Endothelial cell of umbilical vein (primary cell): ENCODE measurements around the gene SNX3. TPM values are rescaled to one million over a fixed set of nuclear protein-coding genes. Genes with fewer than 3 reads are reported as not detected.

Experiments
- BruUV-seq: library from RNA; stranded (reverse); fragments of 400-500 nt; replicated peaks from 2 replicates; lab custom pipeline; 2021; lab: Mats Ljungman, UMichigan
- CTCF ChIA-PET: fragments of 300-600, 350-600 bp; sonication (Branson Sonifier 250); formaldehyde crosslinking; loops from one replicate; lab custom pipeline; 2021; ENCODE audit warnings: antibody characterized with exemption, inconsistent platforms; lab: Charles Lee
- POLR2A ChIA-PET: fragments of 300-600, 350-600 bp; sonication (Branson Sonifier 250); formaldehyde crosslinking; loops from one replicate; lab custom pipeline; 2021; ENCODE audit warnings: antibody characterized with exemption, inconsistent platforms; lab: Charles Lee
- DNase-seq: peaks from one replicate; pipeline ENCODE4 v3.0.0-alpha.2; 2011; ENCODE audit warnings: low read depth, low spot score
- FAIRE-seq: peaks from 2 replicates; lab custom pipeline; 2011; peaks lifted over from hg19 to GRCh38; lab: Jason Lieb, UNC
- H2AFZ ChIP-seq: 2 replicates; pipeline ENCODE4 v1.6.0; 2012; ENCODE audit warnings: low read depth, low read length, control low read depth, inconsistent platforms
- H3K27ac ChIP-seq: 2 replicates; pipeline ENCODE4 v1.5.1; 2011; ENCODE audit warnings: low read depth, mild to moderate bottlenecking, control low read depth, low read length, moderate library complexity; ENCODE audit not compliant: insufficient read depth
- H3K27me3 ChIP-seq, 2 experiments: 2 replicates each; pipeline versions ENCODE4 v1.6.0 to v1.6.1; 2011; ENCODE audit warnings: low read length in 2 of 2, mixed read lengths in 1 of 2; ENCODE audit not compliant: control insufficient read depth in 2 of 2, insufficient read depth in 2 of 2
- H3K36me3 ChIP-seq, 2 experiments: 2 replicates in 1 of 2; 3 replicates in 1 of 2; pipeline ENCODE4 v1.5.1; 2011; ENCODE audit warnings: low read length in 2 of 2, mild to moderate bottlenecking in 1 of 2, moderate library complexity in 1 of 2; ENCODE audit not compliant: control insufficient read depth in 2 of 2, insufficient read depth in 2 of 2; ENCODE audit errors: extremely low read depth in 1 of 2
- H3K4me1 ChIP-seq: 3 replicates; pipeline ENCODE4 v1.5.1; 2011; ENCODE audit warnings: mild to moderate bottlenecking, low read length; ENCODE audit not compliant: control insufficient read depth, insufficient read depth; ENCODE audit errors: extremely low read depth
- H3K4me2 ChIP-seq: 2 replicates; pipeline ENCODE4 v1.6.1; 2011; ENCODE audit warnings: low read length, control low read depth, mixed read lengths; ENCODE audit not compliant: insufficient read depth
- H3K4me3 ChIP-seq, 3 experiments: fragments of 200-600 bp in 1 of 3; sonication (generic), shearing (Covaris generic) in 1 of 3; replicated peaks in 1 of 3; 2 replicates each; pipeline ENCODE4 v1.5.1; 2011 to 2016; ENCODE audit warnings: control low read depth in 3 of 3, low read length in 3 of 3, mild to moderate bottlenecking in 2 of 3, inconsistent platforms in 1 of 3, low read depth in 1 of 3, moderate library complexity in 1 of 3; ENCODE audit not compliant: insufficient read depth in 1 of 3
- H3K79me2 ChIP-seq: 2 replicates; pipeline ENCODE4 v1.6.0; 2012; ENCODE audit warnings: low read length, inconsistent platforms; ENCODE audit not compliant: control insufficient read depth, insufficient read depth
- H3K9ac ChIP-seq: replicated peaks from 2 replicates; pipeline ENCODE3; 2011; ENCODE audit warnings: low read length, control low read depth; ENCODE audit not compliant: insufficient read depth; ENCODE audit errors: extremely low read depth
- H3K9me1 ChIP-seq: replicated peaks from 3 replicates; pipeline ENCODE4 v1.6.0; 2011; ENCODE audit warnings: mild to moderate bottlenecking, low read length; ENCODE audit not compliant: control insufficient read depth, insufficient read depth; ENCODE audit errors: extremely low read depth
- H3K9me3 ChIP-seq: replicated peaks from 2 replicates; pipeline ENCODE4 v1.5.1; 2012; ENCODE audit warnings: low read length, inconsistent platforms; ENCODE audit not compliant: control insufficient read depth, insufficient read depth
- H4K20me1 ChIP-seq: replicated peaks from 2 replicates; pipeline ENCODE3; 2011; ENCODE audit warnings: mild to moderate bottlenecking, low read length; ENCODE audit not compliant: control insufficient read depth, insufficient read depth; ENCODE audit errors: extremely low read depth
- EZH2 ChIP-seq: IDR thresholded peaks from 2 replicates; pipeline ENCODE4 v1.6.1; 2012; ENCODE audit warnings: borderline replicate concordance, low read depth, mild to moderate bottlenecking, moderate library complexity, low read length, inconsistent platforms; ENCODE audit not compliant: severe bottlenecking
- FOS ChIP-seq: IDR thresholded peaks from 2 replicates; pipeline ENCODE4 v1.6.1; 2011; ENCODE audit warnings: mild to moderate bottlenecking, low read length, moderate library complexity, borderline replicate concordance; ENCODE audit not compliant: insufficient read depth
- GATA2 ChIP-seq: IDR thresholded peaks from 2 replicates; pipeline ENCODE4 v1.7.0; 2011; ENCODE audit warnings: low read depth, mild to moderate bottlenecking, moderate library complexity, mixed read lengths, low read length; ENCODE audit not compliant: insufficient read length, insufficient read depth
- JUN ChIP-seq: IDR thresholded peaks from 2 replicates; pipeline ENCODE4 v1.6.1; 2011; ENCODE audit warnings: borderline replicate concordance, low read depth; ENCODE audit not compliant: insufficient read length, insufficient read depth
- MYC ChIP-seq: IDR thresholded peaks from one replicate; pipeline ENCODE4 v1.6.1; 2011; ENCODE audit warnings: mild to moderate bottlenecking, low read depth, low read length
- POLR2A ChIP-seq: IDR thresholded peaks from 2 replicates; pipeline ENCODE4 v1.6.1; 2012; ENCODE audit warnings: low read depth, mild to moderate bottlenecking, control low read depth, low read length
- POLR2AphosphoS5 ChIP-seq: IDR thresholded peaks from 2 replicates; pipeline ENCODE4 v1.6.1; 2012; ENCODE audit warnings: low read depth, mild to moderate bottlenecking, control low read depth, low read length, moderate library complexity; ENCODE audit not compliant: insufficient read depth
- dilution Hi-C: fragments of 300-500 bp; cut with MboI; formaldehyde crosslinking; loops from one replicate; pipeline ENCODE4 v1.15.0; 2019; ENCODE audit warnings: low sequenced_read_pairs; ENCODE audit not compliant: extremely low pct_ligation_motif_present
- intact Hi-C: fragments of 100-400 bp; cut with micrococcal nuclease; formaldehyde crosslinking; loops from one replicate; pipeline ENCODE4 v1.10.0; 2022
- polyA plus RNA-seq, 4 experiments: library from polyadenylated mRNA; depleted of rRNA in 3 of 4; stranded (reverse) in 3 of 4; unstranded in 1 of 4; fragments of >200 nt; gene quantifications; 2 replicates each; pipeline versions ENCODE4 v1.2.1 to v1.2.3, GENCODE V29; 2011 to 2012; ENCODE audit warnings: missing spikeins in 1 of 4
- total RNA-seq: library from RNA; stranded (reverse); gene quantifications from 2 replicates; pipeline ENCODE4 v1.2.3, GENCODE V29; 2021
- TF ChIP-seq, protein P1 (sequence below), 2 donors: IDR thresholded peaks; 1 replicate in 1 of 2; 2 replicates in 1 of 2; pipeline ENCODE4 v1.5.1; 2011; ENCODE audit warnings: low read length in 2 of 2, mild to moderate bottlenecking in 2 of 2, moderate library complexity in 2 of 2, control low read depth in 1 of 2, inconsistent platforms in 1 of 2, low read depth in 1 of 2; ENCODE audit not compliant: insufficient read depth in 1 of 2; ENCODE audit errors: extremely low read depth in 1 of 2
- TF ChIP-seq, protein P2 (sequence below): IDR thresholded peaks from 2 replicates; pipeline ENCODE4 v1.6.1; 2011; ENCODE audit not compliant: insufficient read depth, insufficient read length

The SNX3 gene
- total and polyA plus RNA-seq, 2 donors (not counting 3 experiments of a cell fraction or from before 2014, with no cell fraction given): 155 to 281 TPM

DNA sequence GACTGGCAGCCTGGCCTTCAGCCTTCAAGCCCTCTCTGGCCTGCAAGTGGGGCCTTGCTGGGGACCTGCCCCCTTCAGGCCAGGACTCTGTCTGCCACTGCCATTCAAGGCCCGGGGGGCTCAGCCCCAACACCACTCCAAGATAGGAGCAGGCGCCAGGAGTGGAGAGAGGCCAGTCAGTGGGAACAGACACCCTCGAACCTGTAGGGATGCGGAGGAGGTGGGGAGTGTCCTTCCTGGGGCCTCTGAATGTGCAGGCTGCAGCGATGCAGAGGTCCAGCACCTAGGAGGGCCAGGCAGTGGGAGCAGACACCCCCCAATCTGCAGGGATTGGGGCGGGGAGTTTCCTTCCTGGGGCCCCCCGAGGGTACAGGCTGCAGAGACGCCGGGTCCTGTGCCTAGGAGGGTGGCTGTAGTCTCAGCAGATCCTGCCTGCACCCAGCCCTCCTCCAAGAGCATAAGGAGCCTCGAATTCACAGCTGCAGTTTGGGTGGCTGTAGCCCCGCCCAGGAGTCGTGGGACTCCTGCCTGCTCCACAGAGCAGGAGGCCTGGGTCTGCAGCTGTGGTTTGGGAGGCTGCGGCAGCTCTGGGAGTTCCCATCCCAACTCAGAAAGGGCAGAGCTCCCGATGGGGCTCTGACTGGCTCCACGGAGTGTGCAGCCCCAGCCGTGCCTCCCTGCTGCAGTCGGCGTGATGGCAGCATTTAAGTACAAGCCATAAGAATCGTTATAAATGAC, 61.9 kb downstream of the SNX3 start:
- BruUV-seq: no TSS peak
- Histone ChIP-seq H3K4me1 (no peaks in the 10 kb centered on the region), H3K27ac (no peak overlapping the region), H3K27me3 (no peaks in the 10 kb centered on the region), H3K9me1 (no peaks in the 10 kb centered on the region), H3K79me2 (no peaks in the 10 kb centered on the region), H3K9ac (no peak overlapping the region), H2AFZ (no peak overlapping the region), H3K9me3 (no peaks in the 10 kb centered on the region), H3K4me3 (no peak overlapping the region), H4K20me1 (no peaks in the 10 kb centered on the region), H3K36me3 (no peaks in the 10 kb centered on the region), H3K4me2 (no peak overlapping the region)
- intact Hi-C loops (no loop called here), dilution Hi-C loops (no loop called here)
- ChIA-PET CTCF (interaction anchor here (1.6 to 2.2 kb wide), 2 partner anchors 9 to 293 kb away, joined by 7 to 15 read pairs; no protein-coding TSS in a partner anchor), POLR2A (interaction anchor here (0.7 kb wide), 1 partner anchor 56 kb away, joined by 3 read pairs; no protein-coding TSS in a partner anchor)
- TF ChIP-seq JUN: no peak
- TF ChIP-seq, protein P1, sequence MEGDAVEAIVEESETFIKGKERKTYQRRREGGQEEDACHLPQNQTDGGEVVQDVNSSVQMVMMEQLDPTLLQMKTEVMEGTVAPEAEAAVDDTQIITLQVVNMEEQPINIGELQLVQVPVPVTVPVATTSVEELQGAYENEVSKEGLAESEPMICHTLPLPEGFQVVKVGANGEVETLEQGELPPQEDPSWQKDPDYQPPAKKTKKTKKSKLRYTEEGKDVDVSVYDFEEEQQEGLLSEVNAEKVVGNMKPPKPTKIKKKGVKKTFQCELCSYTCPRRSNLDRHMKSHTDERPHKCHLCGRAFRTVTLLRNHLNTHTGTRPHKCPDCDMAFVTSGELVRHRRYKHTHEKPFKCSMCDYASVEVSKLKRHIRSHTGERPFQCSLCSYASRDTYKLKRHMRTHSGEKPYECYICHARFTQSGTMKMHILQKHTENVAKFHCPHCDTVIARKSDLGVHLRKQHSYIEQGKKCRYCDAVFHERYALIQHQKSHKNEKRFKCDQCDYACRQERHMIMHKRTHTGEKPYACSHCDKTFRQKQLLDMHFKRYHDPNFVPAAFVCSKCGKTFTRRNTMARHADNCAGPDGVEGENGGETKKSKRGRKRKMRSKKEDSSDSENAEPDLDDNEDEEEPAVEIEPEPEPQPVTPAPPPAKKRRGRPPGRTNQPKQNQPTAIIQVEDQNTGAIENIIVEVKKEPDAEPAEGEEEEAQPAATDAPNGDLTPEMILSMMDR (IDR thresholded peaks at IDR 0.05; ENCODE audit: extremely low read depth in 1 of 2, insufficient read depth in 1 of 2, low read depth in 1 of 2, low read length in 2 of 2): no peak
- TF ChIP-seq MYC: no peak
- TF ChIP-seq GATA2: no peak
- TF ChIP-seq POLR2AphosphoS5: no peak
- no peak for TF ChIP-seq EZH2
- no peak for TF ChIP-seq FOS
- TF ChIP-seq, protein P2, sequence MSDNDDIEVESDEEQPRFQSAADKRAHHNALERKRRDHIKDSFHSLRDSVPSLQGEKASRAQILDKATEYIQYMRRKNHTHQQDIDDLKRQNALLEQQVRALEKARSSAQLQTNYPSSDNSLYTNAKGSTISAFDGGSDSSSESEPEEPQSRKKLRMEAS: no peak
- no peak for TF ChIP-seq POLR2A
- no peak for FAIRE-seq
- DNase-seq: no peak
